VCaP (cell line): ENCODE data around the gene FOXC2.

Source experiments
- H3K27ac ChIP-seq: fragments of 450-650 bp; 2 replicates; pipeline ENCODE4 v1.5.1; 2017
- TF ChIP-seq, protein P1 (sequence below): fragments of 450-650 bp; conservative IDR thresholded peaks from 2 replicates; pipeline ENCODE4 v1.5.1; 2017; ENCODE audit warnings: mild to moderate bottlenecking, moderate library complexity

FOXC2 gene

DNA sequence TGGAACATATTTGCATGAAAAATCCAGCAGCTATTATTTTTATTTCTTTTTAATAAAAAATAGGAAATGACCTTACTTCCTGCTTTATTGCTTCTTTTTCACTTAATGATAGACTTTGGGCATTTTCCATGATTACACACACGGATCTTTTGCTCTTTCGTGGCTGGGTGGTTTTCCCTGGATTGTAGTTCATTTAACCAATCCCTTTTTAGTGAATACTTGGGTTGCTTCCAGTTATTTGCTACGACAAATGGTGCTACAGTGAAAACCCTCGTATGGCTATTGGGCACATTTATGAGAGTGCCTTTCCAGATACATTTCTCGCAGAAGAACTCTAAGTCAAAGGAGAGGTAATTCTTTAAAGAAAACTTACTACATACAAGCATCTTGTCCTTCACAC, 50.3 kb downstream of the FOXC2 start:
- H3K27ac ChIP-seq = no peak overlapping the region
- TF ChIP-seq, protein P1, sequence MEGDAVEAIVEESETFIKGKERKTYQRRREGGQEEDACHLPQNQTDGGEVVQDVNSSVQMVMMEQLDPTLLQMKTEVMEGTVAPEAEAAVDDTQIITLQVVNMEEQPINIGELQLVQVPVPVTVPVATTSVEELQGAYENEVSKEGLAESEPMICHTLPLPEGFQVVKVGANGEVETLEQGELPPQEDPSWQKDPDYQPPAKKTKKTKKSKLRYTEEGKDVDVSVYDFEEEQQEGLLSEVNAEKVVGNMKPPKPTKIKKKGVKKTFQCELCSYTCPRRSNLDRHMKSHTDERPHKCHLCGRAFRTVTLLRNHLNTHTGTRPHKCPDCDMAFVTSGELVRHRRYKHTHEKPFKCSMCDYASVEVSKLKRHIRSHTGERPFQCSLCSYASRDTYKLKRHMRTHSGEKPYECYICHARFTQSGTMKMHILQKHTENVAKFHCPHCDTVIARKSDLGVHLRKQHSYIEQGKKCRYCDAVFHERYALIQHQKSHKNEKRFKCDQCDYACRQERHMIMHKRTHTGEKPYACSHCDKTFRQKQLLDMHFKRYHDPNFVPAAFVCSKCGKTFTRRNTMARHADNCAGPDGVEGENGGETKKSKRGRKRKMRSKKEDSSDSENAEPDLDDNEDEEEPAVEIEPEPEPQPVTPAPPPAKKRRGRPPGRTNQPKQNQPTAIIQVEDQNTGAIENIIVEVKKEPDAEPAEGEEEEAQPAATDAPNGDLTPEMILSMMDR = no peak

DNA sequence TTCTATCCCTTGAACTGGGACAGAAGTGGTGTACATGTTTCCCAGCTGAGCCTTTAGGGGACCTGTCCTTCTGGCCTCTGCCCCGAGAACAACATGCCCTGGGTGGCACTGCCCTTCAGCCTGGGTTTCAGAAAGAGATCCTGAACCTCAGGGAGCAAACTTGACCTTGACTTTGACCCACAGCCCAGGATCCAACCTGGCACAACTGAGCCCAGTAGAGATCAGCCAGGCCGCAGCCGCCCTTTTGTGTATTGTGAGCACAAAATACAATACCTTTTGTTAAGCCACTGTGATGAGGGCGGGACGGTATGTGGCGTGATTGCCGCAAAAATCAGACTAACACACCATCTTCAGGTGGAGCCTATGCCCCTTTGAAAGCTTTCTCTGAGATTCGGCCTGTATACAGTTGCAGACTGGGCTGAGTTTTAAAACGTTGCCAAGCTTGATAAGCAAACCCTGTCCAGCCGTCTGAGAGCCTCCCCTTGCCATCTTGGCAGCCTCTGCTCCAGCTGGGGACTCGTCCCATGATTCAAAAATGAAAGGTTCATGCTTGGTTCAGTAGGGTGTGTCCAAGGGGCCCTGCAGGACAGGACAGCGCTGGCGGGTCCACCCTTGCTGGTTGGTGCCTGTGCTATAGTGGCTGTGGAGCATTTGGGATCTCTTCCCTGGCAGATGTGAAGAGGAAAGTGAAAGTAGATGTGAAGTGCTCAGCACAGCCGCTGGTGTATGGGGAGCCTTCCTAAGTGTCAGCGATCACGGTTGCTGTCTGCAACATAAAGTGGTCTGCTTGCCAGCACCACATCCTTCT, 52.0 kb downstream of the FOXC2 start:
- TF ChIP-seq, protein P1 = no peak
- H3K27ac ChIP-seq = no peak overlapping the region
